Fibroblast of gingiva (primary cell): ENCODE results near the gene SUN1.
"Not testable (repeated sequence)": the region's sequence is repeated elsewhere in the genome, so short reads cannot be mapped to it uniquely, and the experiment has no call there.

Source experiments
- DNase-seq: peaks from one replicate; pipeline ENCODE4 v3.0.0-alpha.2; 2011; ENCODE audit warnings: low read depth

The SUN1 gene

GRCh38 chr7:832167-832967 is at the start of gene SUN1:
TSS of gene SUN1 (plus strand) at chr7:832476. CDS start at chr7:832525, 49 bp downstream.
- peak; percentile 51 for DNase-seq

DNA sequence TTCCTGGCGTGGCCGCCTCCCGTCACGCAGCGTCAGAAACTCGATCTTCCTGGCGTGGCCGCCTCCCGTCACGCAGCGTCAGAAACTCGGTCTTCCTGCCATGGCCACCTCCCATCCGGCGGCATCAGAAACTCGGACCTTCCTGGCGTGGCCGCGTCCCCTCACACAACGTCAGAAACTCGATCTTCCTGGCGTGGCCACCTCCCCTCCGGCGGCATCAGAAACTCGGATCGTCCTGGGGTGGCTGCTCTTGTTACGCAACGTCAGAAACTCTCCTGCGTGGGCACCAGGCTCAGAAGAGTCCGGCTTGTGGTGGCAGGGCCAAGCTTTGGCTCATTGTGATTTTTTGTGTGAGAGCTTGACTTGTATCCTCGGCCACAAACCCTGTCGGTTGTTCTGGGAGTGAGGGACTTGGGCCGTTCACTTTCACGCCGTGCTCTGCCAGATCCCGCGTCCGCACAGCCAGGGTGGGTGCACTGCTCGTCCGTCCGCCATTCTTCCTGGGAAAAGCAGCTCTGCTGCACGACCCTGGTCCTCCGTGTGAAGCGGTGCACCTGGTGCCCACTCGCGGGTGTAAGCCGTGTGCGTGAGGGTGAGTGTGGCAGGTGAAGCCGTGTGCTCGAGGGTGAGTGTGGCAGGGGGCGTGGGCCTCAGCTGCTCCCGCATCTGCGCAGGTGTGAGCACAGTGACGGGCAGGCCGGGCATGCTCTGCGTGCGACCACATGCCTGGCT is 49.4 kb upstream of the SUN1 start:
- DNase-seq: no peak

DNA sequence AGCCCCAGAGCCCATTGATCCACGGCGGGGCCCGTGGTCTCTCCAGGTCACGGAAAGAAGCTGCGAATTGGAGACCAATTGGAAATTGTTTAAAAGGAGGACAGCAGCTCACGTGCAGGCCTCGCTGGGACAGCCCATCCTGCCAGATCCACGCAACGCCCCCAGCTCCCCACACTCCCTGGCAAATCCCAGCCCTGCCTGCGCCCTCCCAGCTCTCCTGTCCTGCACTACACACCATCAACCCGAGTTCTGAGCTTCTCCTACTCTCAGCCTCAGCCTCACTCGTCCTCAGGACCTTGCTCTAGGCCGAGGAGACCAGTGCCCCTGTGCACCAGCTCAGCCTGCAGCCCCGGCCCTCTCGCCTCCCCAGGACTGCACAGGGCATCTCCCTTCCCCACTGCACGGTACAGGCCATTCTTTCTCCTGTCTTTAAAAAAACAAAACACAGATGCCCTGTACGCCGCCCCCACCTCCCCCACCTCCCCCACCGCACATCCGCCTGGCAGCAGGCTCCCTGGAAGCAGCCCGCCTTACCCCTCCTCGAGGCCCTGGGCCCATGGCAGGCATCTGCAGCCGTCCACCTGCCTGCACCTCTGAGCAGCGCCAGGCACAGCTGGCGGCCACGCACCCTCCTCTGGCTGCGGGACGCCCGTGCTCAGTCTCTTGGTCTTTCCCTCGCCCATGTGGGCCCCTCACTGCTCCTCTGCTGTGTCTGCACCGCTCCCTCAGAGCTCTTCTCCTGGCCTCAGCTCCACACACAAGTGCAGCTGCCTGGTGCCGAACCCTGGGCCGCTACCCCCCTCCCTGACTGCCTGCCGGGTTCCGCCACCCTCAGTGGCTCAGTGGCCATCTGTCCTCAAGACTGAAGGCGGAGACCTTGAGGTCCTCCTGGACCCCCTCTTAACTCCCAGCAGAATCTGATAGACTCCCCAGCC is 48.5 kb upstream of the SUN1 start:
- DNase-seq: no peak

GRCh38 chr7:784971-785370 is 47.3 kb upstream of the SUN1 start:
- DNase-seq: no peak

- no peak for DNase-seq
These were observed 46.9 kb upstream of the SUN1 start for GRCh38 chr7:785416-785815.

GRCh38 chr7:786472-787255 is 45.6 kb upstream of the SUN1 start:
- DNase-seq: peak; percentile 51

GRCh38 chr7:787332-788240 is 44.7 kb upstream of the SUN1 start:
- no peak for DNase-seq

DNA sequence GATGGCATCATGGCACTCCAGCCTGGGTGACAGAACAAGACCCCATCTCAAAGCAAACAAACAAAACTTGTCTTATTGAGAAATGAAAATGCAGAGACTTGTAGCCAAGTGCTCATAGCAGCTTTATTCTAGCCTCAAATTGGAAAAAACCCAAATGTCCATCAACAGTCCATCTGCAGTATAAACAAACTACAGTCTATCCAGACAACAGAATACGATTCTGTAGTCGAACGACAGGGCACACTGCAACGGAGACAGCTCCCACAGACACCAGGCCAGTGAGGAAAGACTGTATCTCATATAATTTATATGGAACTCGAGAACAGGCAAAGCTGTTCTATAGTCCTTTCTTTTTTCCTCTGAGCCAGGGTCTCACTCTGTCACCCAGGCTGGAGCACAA is 40.8 kb upstream of the SUN1 start:
- no peak for DNase-seq

DNA sequence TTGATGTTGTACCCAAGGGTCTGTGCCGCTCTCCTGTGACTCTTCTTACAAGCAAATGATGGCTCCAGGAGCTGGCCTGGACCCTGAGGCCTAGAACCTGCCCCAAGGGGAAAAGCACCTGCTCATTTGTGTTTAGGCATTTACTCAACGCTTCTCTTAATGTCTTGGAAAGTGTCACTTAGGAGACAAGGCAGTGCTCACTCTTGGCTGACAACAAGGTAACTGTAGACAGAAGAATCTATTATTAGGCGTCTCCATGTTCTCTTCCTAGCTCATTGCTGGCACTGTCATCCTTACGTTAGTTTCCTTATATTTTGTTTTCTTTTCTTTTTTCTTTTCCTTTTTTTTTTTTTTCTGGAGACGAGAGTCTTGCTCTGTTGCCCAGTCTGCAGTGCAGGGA is 38.1 kb upstream of the SUN1 start:
- DNase-seq: no peak

DNA sequence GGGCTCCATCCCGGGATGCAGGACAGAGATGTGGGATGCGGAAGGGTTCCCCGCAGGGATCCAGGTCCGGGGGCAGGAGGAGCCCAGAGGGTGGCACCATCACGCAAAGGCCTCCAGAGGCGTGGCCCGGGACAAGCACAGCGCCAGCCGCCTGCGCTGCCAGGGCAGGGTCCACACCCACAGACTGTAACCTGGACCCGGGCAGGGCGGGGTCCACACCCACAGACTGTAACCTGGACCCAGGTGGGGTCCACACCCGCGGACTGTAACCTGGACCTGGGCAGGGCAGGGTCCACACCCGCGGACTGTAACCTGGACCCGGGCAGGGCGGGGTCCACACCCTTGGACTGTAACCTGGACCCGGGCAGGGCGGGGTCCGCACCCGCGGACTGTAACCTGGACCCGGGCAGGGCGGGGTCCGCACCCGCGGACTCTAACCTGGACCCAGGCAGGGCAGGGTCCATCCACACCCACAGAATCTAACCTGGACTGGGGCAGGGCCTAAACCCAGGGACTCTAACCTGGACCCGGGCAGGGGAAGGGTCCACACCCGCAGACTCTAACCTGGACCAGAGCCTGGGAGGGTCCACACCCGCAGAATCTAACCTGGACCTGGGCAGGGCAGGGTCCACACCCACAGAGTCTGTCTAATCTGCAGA is 37.5 kb upstream of the SUN1 start:
- DNase-seq: no peak

DNA sequence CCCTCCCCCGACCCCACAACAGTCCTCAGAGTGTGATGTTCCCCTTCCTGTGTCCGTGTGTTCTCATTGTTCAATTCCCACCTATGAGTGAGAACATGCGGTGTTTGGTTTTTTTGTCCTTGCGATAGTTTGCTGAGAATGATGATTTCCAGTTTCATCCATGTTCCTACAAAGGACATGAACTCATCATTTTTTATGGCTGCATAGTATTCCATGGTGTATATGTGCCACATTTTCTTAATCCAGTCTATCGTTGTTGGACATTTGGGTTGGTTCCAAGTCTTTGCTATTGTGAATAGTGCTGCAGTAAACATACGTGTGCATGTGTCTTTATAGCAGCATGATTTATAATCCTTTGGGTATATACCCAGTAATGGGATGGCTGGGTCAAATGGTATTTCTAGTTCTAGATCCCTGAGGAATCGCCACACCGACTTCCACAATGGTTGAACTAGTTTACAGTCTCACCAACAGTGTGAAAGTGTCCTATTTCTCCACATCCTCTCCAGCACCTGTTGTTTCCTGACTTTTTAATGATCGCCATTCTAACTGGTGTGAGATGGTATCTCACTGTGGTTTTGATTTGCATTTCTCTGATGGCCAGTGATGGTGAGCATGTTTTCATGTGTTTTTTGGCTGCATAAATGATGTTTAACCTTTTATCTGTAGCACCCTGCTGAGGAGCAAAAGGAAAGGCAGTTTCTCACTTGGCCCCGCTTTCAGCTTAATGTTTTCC is 35.7 kb upstream of the SUN1 start:
- not testable (repeated sequence) for DNase-seq

- no peak for DNase-seq
These were observed 33.3 kb upstream of the SUN1 start for GRCh38 chr7:798921-799470.

GRCh38 chr7:800692-801091 is 31.6 kb upstream of the SUN1 start:
- no peak for DNase-seq

DNA sequence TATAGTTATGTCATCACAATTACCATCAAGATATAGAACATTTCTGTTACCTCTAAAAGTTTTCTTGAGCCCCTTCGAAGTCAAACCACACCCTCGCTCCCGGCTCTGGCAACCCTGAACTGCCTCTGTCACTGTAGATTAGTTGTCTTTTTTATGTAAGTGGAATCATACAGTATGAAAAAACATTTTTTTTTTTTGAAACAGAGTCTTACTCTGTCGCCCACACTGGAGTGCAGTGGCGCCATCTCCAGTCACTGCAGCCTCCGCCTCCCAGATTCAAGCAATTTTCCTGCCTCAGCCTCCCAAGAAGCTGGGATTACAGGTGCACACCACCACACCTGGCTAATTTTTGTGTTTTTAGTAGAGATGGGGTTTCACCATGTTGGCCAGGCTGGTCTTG is 30.9 kb upstream of the SUN1 start:
- DNase-seq: not testable (repeated sequence)

DNA sequence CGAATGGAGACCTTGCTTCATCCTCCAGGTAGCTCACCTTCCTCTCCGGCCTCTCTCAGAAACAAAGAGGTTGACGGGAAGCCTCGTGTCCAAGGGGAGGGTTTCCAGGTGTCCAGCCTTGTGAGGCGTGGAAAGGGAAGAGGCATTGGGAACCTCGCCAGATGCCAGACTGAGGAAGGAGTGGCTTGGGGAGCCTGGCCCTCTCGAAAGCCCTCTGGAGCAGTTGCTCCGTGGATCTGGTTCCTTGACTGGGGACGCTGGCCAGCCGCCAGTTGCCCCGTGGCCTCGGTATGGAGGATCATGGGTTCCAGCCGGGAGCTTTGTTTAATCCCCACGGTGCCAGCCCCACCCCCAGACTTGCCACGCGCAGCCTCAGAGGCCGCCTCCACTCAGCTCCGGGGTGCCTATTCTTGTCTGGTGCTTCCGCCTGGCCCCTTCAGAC is 30.3 kb upstream of the SUN1 start:
- DNase-seq: no peak

DNA sequence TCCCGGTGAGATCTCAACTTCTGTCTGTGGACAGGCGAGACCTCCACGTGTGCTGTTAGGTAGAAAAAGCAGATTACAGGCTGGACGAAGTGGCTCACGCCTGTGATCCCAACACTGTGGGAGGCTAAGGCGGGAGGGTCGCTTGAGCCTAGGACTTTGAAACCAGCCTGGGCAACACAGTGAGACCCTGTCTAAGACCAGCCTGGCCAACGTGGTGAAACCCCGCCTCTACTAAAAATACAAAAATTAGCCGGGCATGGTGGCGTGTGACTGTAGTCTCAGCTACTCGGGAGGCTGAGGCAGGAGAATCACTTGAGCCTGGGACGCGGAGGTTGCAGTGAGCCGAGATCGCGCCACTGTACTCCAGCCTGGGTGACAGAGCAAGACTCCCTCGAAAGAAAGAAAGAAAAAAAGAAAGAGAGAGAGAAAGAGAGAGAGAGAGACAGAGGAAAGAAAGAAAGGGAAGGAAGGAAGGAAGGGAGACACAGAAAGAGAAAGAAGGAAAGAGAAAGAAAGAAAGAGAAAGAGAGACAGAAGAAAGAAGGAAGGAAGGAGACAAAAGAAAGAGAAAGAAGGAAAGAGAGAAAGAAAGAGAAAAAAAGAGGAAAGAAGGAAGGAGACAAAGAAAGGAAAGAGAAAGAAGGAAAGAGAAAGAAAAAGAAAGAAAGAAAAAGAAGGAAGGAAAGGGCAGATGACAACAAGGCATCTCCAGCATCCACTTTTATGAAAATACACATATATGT is 29.6 kb upstream of the SUN1 start:
- no peak for DNase-seq

GRCh38 chr7:803243-803635 is 29.0 kb upstream of the SUN1 start:
- DNase-seq: peak; percentile 52

- DNase-seq: not testable (repeated sequence)
These were observed 28.5 kb upstream of the SUN1 start for GRCh38 chr7:803796-804195.
